Urothelium cell line (cell line): ENCODE measurements around the gene KIF6.

Experiments used
- DNase-seq: peaks from one replicate; pipeline ENCODE4 v3.0.0; 2011; ENCODE audit warnings: low spot score, mixed read lengths
- FAIRE-seq: peaks from 2 replicates; lab custom pipeline; 2011; peaks lifted over from hg19 to GRCh38; lab: Jason Lieb, UNC

KIF6 gene

DNA sequence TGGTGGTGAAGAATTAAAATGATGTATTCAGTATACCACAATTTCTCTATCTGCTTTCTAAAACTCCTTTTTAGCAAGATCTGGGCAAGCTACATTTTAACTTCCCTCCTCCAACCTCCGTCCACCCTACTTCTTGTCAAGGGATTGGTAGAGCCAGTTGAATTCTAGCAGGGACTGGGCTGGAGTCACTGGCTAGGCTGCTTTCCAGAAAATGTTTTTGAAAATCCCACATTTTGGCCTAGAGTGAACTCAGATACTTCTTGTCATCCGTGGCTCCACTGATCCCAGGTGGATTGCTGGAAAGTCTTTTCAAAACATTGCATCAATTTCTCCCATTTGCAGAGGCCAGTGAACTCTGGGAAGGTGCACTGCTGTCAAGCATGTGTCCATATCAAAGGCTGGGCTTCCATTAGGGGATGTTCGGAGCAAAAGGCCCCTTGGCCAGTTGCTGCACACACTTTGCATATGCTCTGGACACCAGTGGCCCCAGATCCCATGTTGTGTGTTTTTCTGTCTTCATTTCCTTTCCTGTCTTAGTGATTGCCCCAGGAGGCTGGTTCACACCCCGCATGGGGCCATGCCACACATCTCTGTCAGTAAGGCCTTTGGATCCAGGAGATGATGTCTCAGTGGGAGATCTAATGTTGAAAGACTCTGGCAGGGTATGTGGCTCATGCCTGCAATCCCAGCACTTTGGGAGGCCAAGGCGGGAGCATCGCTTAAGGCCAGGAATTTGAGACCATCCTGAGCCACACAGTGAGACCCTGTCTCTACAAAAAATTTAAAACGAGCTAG, 391.4 kb downstream of the KIF6 start:
- FAIRE-seq (no peak), DNase-seq (no peak)

DNA sequence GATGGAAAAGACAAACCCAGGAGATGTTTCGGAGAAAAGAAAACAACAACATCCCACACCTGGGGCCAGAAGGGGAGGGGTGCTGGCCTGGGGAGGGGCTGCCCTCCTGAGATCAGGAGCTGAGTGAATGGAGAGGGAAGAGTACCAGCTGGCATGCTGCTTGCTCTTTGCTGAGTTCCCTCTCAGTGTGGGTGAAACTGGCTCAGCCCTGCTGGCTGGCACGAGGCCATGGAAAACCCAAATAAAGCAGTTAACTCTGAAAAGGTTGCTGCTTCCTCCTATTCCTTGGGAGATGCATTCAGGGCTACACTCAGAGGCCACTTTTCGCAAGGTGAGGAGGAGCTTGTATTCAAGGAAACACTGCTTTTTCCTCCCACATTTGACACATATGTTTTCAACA, 394.7 kb downstream of the KIF6 start:
- DNase-seq: no peak
- FAIRE-seq: no peak

DNA sequence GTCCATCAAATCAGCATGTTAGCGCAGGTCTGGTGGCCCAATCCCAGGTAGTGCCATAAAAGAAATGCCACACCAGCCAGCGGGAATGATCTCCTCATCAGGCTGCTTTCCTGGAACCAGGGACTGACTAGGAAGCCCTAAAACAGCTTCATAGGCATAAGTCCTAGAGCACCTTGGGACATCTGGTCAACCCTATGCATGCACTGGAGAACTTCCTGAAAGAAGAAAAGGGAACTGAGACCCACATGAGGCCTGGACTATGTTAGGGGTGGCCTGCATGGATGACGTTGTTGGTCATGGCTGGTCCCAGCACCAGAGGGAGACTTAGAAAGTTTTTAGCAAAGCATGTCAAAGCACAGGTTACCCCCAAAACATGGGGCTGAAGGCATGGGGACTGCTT, 395.2 kb downstream of the KIF6 start:
- no peak for DNase-seq
- no peak for FAIRE-seq

DNA sequence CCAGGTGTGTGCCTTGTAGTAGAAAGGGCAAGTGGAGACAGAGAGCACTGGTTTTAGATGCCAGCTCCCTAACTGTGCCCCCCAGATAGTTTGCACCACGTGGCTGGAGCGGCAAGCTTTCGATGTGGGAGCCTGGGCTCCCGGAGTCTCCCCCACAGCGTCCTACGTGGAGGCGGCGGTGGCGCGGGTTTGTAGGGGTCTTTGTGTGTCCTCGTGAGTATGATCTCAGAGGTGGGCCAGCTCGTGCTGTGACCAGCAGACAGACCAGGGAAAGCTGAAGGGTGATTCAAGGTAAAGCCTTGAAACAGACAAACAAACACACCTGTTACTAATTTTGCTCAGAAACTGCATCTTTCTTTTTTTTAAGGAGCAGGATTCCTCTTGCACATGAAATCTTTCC, 397.1 kb downstream of the KIF6 start:
- FAIRE-seq: no peak
- DNase-seq: no peak

DNA sequence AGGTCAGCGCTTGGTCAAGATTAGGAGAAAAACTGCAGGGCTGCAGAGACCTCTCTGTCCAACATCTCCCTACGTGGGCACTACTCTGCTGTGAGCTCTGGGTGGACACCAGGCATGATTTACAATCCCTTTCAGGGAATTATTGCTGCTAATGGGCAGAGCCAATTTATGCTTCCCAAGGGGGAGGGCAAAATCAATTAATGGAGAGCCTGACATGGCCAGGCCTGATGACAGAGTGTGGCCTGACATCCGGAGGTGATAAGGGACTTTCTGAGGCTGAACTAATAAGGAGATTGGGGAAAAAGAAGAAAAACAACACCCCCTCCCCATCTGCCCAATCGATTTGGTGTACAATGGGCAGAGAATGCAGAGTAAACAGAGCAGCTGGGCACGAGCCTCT, 397.7 kb downstream of the KIF6 start:
- DNase-seq (no peak), FAIRE-seq (no peak)

DNA sequence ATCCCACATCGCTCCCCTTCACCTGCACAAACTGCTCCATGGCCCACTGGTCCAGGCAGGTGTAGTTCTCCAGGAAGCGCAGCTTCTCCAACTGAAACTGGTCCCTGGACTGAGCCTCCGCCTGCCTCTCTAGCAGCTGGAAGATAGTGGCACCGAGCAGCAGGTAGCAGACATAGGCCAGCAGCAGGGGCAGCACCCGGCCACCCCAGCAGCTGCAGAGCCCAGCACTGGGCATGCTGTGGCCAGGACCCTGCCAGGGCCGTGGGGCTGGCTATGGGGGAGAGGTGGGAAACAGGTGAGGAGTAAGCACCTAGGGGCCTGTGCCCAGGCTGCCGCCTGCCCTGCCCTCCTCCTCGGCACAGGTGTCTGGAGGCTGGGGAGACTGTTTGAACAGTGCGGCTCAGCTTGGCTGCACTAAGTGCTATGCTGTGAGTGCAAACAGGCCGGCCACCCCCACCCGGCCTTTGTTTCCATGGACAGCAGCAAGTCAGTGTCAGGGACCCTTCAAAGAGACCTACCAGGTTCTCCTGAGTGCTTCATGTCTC, 402.8 kb downstream of the KIF6 start, which contains the start of gene KCNK16:
KCNK16 (minus strand) TSS at position 397 of the 545 bp plus-strand sequence; CDS start at position 235, 162 bp downstream.
- FAIRE-seq (no peak), DNase-seq (no peak)

DNA sequence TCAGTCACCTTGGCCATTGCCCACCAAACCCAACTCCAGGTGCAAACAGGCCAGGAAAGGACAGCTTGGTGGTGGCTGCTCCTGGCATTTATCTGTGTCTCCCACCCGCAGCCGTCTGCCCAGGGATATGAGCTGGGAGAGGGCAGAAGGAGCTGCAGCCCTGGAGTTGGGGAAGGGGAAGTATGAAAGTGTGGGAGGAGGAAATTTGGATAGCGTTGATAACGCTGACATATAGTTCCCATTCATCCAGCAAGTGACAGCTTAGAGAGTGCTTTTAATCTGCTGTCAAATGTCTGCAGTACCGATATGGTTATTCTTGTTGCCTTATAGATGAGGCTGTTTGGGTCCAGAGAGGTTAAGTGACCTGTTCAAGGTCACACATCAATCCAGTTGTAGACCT, 403.4 kb downstream of the KIF6 start:
- FAIRE-seq: no peak

DNA sequence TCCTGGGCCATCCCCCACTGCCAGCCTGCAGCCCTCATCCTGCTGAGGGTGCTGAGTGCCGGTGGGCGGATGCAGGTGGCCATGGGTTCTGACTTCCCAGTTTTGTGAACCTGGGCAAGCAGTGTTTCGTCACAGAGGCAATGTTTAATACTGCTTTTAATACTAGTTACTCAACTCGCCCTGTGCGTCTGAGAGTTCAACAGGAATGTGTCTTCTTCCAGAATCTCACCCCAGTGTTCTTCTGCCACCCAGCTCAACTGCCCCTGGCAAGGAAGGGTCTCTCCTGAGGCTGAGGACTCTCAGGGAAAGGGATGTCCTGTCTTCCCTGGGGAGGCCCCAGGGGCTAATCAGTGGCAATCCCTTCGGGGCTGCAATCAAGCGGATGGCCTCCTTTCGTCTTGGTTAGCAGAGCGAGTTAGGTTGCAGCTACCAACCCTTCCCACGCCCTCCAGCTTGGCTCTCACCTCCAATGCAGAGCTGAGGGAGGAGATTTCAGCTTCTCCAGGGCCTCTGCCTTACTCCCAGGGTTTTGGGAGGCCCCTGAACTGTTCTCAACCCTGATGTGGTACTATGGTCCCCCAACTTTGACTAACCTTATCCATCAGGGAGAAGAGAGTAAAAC, 404.7 kb downstream of the KIF6 start:
- DNase-seq (no peak), FAIRE-seq (no peak)

More for the DNA sequence above, 403.4 kb downstream of the KIF6 start:
- no peak for DNase-seq

DNA sequence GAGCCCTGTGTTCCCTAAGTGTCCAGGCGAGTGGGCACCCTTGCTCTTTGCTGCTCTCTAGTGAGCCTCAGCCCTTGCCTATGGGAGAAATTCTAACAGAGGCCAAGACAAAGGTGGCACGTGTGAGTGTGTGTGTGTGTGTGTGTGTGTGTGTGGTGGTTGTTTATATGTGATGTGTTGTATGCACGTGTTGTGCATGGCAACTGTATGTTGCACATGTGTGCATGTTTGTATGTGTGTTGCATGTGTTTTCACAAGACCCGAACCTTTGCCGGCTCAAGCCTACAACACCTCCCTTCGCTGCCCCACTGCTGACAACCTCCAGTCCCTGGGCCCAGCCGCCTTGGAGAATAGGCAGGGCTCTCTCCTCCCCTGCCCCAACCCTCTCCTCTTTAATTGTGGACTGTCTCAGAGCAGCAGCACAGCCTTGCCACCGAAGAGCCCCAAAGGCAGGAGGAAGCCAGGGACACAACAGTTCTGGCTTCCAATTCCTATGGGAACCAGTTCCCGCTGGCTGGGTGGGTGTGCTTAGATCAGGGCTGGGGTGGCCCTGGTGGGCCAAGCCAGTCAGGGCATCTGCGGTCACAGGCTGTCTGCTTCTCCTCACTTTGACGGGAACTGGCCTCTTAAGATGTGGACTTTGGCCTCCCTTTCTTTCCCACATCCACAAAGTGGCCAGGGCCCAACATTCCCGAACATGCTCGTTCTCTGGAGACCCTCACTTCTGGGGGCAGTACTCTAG, 405.4 kb downstream of the KIF6 start:
- FAIRE-seq: no peak
- no peak for DNase-seq

DNA sequence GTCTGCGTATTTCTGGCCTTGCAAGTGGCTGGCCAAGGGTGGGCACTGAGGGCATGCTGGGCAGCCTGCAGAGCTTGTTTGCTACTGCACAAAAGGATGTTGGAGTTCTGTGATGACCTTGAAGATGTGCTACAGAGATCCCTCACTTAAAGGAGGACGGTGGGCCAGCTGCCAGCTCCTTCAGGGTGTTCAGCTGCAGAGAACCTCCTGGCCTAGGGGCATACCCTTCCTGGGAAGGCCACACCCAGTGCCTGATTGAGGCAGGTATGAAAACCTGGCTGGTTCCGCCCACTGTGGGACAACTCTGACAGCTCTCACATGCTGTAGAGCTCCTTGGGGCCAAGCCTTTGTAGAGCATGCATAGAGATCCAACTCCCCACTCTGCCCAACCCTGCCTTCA, 408.0 kb downstream of the KIF6 start:
- DNase-seq (no peak), FAIRE-seq (no peak)

DNA sequence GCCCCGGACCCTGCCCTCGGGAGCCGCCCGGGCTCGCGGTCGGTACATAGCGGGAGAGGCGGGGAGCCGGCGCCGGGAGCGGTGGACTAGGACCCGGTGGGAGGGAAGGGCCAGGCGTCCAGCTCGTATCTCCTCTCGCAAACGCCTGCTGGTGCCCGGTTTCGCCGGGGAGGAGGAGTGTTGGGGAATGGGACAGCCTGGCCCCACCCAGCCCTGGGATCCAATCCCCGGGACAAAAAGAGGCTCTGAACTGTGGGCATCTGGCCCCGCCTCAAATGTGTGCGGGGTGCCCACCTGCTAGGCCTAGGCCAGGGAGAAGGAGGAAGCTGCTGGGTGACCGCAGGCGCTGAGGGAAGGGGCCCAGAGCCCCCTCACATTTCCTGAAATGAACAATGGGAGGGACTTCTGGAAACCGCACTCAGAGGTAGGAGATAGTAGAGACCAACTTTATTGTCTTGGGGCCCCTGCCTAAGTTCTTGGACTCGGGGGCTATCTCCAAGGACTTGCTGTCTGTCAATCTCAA, 410.9 kb downstream of the KIF6 start, which contains the start of gene KCNK17:
KCNK17 (minus strand) TSS at position 147 of the 523 bp plus-strand sequence; CDS start at position 48, 99 bp downstream.
- DNase-seq (no peak), FAIRE-seq (no peak)

DNA sequence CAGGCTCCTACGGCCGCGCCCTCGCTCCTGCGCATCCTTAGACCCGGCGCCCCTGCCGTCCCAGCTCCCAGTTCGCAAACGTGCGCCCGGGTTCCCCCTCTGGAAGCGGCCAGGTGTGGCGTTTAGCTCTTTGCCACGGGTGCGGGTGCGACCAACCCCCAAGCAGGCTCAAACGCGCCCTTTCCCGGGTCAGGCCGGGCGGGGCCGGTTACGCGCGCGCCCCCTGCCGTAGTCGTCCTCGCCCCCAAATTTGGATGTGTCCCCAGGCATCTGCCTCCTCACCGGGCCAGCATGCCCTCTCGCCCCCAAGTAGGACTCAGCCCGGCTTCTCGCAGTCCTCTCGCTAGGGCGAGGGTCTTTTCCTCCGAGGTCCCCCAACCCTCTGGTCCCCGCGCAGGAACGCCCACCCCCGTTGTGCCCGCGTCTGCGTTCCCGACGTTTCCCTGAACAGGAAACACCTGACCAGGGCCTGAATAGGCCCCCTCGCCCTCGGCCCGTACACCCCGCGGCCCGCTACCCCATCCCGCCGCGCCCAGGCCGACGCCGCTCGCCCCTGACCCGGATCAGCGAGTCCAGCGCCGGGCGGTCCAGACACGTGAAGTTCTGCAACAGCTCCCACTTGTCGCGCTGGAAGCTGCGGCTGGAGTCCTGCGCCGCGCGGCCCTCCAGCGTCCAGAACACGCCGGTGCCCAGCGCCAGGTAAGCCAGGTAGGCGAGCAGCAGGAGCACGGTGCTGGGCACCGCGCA, 411.5 kb downstream of the KIF6 start:
- FAIRE-seq (no peak), DNase-seq (no peak)

DNA sequence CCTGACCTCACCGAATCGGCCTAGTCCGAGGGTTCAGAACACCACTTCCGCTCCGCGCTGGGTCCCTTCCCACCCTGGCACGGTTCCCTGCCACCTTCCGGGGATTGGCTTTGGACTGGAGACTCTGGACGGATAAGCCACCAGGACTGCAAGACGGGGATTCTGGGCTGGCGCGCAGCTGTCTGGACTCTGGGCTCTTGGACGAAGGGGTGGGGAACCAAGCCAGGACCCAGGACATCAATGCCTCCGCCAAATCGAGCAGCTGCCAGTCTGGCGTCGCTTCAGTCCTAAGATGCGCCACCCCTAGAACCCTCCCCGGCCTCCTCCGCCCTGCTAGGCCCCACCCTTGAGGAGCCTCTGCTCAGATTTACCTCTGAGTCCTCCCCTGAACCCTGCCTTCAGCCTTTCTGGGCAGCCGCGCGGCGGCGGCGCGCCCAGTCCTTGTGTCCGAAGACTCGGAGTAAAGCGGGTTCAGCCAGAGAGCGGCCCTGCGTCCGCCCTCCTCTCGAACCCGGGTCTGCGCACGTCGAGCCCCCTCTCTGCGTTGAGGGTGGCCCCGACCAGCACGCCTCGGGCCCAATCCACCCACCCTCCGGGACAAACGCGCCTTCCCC, 412.2 kb downstream of the KIF6 start:
- FAIRE-seq: no peak

DNA sequence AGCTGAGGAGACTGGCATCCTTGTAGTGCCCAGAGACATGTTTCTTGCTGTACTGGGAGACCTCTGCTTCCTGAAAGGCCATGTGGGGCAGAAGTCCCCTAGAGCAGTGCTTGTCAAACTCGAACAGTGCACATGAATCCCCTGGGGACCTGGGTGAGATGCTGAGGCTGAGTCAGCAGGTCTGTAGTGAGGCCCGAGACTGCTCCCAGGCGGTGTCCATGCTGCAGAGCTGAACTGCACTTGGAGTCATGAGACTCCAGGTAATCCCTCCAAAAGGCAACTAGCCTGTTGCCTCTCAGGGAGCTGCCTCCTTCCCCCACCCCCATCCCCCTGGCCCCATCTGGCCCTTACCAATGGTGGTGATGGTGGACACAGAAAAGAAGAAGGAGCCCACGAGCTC, 414.7 kb downstream of the KIF6 start:
- no peak for FAIRE-seq

More for the DNA sequence above, 412.2 kb downstream of the KIF6 start:
- no peak for DNase-seq

DNA sequence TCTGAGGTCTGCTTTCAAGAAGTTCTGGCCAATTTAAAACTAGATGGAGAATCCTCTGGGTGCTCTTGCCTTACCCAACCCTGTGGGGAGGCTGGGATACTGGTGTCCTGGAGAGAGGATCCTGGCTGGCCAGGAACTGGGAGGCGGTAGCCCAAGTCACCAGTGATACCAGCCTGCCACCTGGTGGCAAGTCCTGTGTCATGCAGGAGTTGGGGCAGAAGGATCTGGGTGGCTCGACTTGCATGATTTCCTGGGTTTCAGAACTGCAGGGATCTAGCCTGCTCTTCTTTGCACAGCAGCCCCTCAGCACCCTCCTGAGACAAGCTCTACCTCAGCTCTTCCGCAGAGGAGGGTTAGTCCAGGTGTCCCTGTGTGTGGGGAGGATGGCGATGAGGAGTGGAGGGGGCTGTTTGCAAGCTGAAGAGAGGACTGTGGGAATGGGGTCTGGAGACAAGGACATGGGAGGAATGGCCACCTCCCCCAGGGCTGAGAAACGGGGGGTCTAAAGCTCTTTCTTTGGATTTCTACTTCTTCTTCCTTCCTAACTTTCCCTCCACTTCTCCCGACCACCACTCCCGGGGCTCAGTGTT, 415.2 kb downstream of the KIF6 start:
- FAIRE-seq (no peak), DNase-seq (peak; percentile 84)

More for the DNA sequence above, 414.7 kb downstream of the KIF6 start:
- peak; percentile 20 for DNase-seq

DNA sequence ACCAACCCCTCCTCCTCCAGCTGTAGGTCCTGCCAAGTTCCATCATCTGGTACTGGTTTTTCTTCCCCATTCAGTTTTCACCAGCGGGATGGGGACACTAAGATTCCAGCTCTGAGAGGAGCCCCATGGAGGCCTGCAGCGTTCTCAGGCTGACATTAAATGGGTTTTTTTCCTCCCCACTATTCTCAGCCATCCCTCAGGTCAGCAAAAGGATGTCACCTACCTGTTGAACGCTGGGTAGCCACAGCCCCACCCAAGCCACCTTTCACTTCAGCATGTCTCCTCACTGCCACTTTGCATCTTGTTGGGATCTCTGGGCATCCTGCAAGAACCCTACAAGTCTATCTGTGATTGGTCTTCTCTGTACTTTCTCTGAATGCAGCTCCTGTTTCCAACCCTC, 417.7 kb downstream of the KIF6 start:
- DNase-seq: no peak
- FAIRE-seq: no peak

DNA sequence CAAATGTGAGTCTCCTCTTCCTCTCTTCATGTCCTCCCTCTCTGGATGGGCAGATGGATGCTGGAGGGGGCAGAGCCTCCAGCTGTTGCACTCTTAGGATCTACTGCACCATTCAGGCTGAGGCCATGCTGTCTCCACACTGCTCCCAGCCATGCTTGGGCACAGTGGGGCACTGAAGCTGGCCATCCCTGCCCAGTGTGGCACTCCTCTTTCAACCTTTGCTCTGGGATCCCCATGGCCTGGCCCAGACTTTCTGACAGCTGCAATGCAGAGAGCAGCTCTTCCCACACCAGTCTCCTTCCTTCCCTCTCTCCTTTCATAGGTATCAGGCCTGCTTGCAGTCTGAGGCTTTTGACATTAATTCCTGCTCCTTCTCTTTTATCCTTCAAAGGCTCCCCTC, 420.3 kb downstream of the KIF6 start:
- FAIRE-seq (no peak), DNase-seq (no peak)

DNA sequence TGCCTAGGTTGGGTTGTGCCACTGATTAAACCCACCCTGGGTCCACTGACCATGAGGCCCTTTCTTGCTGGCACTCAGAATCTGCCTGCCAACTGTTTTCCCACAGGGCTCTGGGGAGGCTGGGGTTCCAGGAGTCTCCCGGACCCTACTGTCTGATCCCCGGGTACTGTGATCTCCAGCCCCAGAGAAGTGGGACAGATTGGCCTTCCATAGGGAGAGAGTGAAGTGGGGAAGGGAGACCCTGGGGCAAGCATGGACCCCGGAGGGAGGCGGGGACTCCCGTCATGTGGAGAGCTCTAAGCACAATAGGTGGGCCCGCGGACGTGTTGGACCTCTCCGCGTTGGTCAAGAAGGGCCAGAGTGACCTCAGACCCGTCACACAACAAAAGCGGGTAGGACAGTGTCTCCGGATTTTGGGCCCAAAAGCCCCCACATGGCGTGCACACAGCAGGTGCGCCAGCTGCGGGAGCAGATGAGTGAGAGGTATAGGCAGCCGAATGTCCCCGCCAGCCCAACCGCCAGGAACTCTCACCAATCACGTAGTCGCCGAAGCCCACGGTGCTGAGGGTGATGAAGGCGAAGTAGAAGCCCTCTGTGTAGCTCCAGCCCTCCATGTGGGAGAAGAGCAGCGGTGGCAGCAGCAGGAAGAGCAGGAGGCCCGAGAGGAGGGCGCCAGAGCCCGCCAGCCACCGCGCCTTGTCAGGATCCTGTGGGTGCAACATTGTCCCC, 421.6 kb downstream of the KIF6 start:
- DNase-seq: no peak
- FAIRE-seq: no peak
